IMR-90 (cell line): ENCODE results near the gene POFUT2. TPM values are rescaled to one million over a fixed set of nuclear protein-coding genes. Genes with fewer than 3 reads are reported as not detected.

Experiments used
- ATAC-seq: fragments of 200-7000 bp; cut with Tn5 transposase; 2 replicates; pipeline ENCODE4 v1.9.1; 2020; ENCODE audit warnings: low read depth, mild to moderate bottlenecking, moderate library complexity
- BruUV-seq: library from RNA; stranded (reverse); fragments of 400-500 nt; replicated peaks from 2 replicates; lab custom pipeline; 2021; lab: Mats Ljungman, UMichigan
- CTCF ChIA-PET: fragments of 300-600 bp; formaldehyde crosslinking; extraction: SDS; loops from one replicate; lab custom pipeline; 2021; ENCODE audit warnings: antibody characterized with exemption; lab: Yijun Ruan, JAX
- POLR2A ChIA-PET: fragments of 300-600 bp; sonication (Branson Sonifier 250); formaldehyde crosslinking; loops from one replicate; lab custom pipeline; 2022; ENCODE audit warnings: antibody characterized with exemption; ENCODE audit not compliant: unreplicated experiment; lab: Charles Lee
- DNase-seq: peaks from one replicate; pipeline ENCODE4 v3.0.0; 2013
- H2AFZ ChIP-seq: replicated peaks from 2 replicates; pipeline ENCODE3; 2013; ENCODE audit warnings: low read length, mild to moderate bottlenecking; ENCODE audit not compliant: poor library complexity
- H2AK5ac ChIP-seq: 2 replicates; pipeline ENCODE4 v1.6.1; 2013; ENCODE audit warnings: low read depth, low read length, inconsistent platforms
- H2AK9ac ChIP-seq: replicated peaks from 2 replicates; pipeline ENCODE3; 2013; ENCODE audit warnings: mild to moderate bottlenecking, low read depth, low read length, moderate library complexity; ENCODE audit not compliant: poor library complexity
- H2BK120ac ChIP-seq: 2 replicates; pipeline ENCODE4 v1.6.1; 2013; ENCODE audit warnings: low read depth, low read length, inconsistent platforms
- H2BK15ac ChIP-seq: 3 replicates; pipeline ENCODE4 v1.6.1; 2013; ENCODE audit warnings: low read depth, low read length, inconsistent platforms
- H2BK20ac ChIP-seq: 2 replicates; pipeline ENCODE4 v1.6.1; 2013; ENCODE audit warnings: low read depth, mild to moderate bottlenecking, inconsistent platforms, low read length, moderate library complexity
- H2BK5ac ChIP-seq: 2 replicates; pipeline ENCODE4 v1.6.1; 2013; ENCODE audit warnings: mild to moderate bottlenecking, low read depth, low read length, inconsistent platforms; ENCODE audit not compliant: poor library complexity, severe bottlenecking
- H3K14ac ChIP-seq: replicated peaks from 2 replicates; pipeline ENCODE4 v1.6.1; 2013; ENCODE audit warnings: low read depth, low read length, inconsistent platforms
- H3K18ac ChIP-seq: 2 replicates; pipeline ENCODE4 v1.6.1; 2013; ENCODE audit warnings: low read depth, low read length, control low read depth
- H3K23ac ChIP-seq: 2 replicates; pipeline ENCODE4 v1.6.1; 2013; ENCODE audit warnings: low read depth, low read length, inconsistent platforms
- H3K27ac ChIP-seq: 2 replicates; pipeline ENCODE4 v1.5.1; 2013; ENCODE audit warnings: mild to moderate bottlenecking, control low read depth, low read length; ENCODE audit not compliant: insufficient read depth
- H3K27me3 ChIP-seq: 2 replicates; pipeline ENCODE4 v1.6.1; 2013; ENCODE audit warnings: low read length; ENCODE audit not compliant: control insufficient read depth, insufficient read depth
- H3K36me3 ChIP-seq: 2 replicates; pipeline ENCODE4 v1.6.1; 2013; ENCODE audit warnings: low read length, mixed read lengths; ENCODE audit not compliant: control insufficient read depth, insufficient read depth
- H3K4ac ChIP-seq: 2 replicates; pipeline ENCODE4 v1.6.1; 2013; ENCODE audit warnings: low read depth, low read length, inconsistent platforms
- H3K4me1 ChIP-seq: 2 replicates; pipeline ENCODE4 v1.6.1; 2013; ENCODE audit warnings: low read length, mixed read lengths; ENCODE audit not compliant: control insufficient read depth, insufficient read depth
- H3K4me2 ChIP-seq: 2 replicates; pipeline ENCODE4 v1.6.1; 2013; ENCODE audit warnings: low read depth, mild to moderate bottlenecking, control low read depth, low read length, moderate library complexity
- H3K4me3 ChIP-seq: 2 replicates; pipeline ENCODE4 v1.5.1; 2013; ENCODE audit warnings: low read depth, mild to moderate bottlenecking, control low read depth, low read length, moderate library complexity; ENCODE audit not compliant: insufficient read depth
- H3K56ac ChIP-seq: 2 replicates; pipeline ENCODE4 v1.6.1; 2013; ENCODE audit warnings: low read length, inconsistent platforms; ENCODE audit not compliant: insufficient read depth; ENCODE audit errors: extremely low read depth
- H3K79me1 ChIP-seq, 2 experiments: 2 replicates each; pipeline ENCODE4 v1.6.1; 2013; ENCODE audit warnings: low read length in 2 of 2, inconsistent platforms in 1 of 2, low read depth in 1 of 2
- H3K9ac ChIP-seq: 2 replicates; pipeline ENCODE4 v1.6.1; 2013; ENCODE audit warnings: low read depth, low read length, control low read depth
- H3K9me1 ChIP-seq: 2 replicates; pipeline ENCODE4 v1.6.1; 2013; ENCODE audit warnings: low read length, inconsistent platforms; ENCODE audit not compliant: insufficient read depth
- H3K9me3 ChIP-seq: 2 replicates; pipeline ENCODE4 v1.6.1; 2013; ENCODE audit warnings: low read length; ENCODE audit not compliant: control insufficient read depth, insufficient read depth
- H4K20me1 ChIP-seq: 2 replicates; pipeline ENCODE4 v1.6.1; 2013; ENCODE audit warnings: low read length, inconsistent platforms; ENCODE audit not compliant: insufficient read depth
- H4K5ac ChIP-seq: 2 replicates; pipeline ENCODE4 v1.6.1; 2013; ENCODE audit warnings: mild to moderate bottlenecking, low read depth, low read length, control low read depth
- H4K8ac ChIP-seq, 2 experiments: 2 replicates each; pipeline ENCODE4 v1.6.1; 2013; ENCODE audit warnings: low read depth in 2 of 2, low read length in 2 of 2, control low read depth in 1 of 2, inconsistent platforms in 1 of 2
- H4K91ac ChIP-seq: 2 replicates; pipeline ENCODE4 v1.6.1; 2013; ENCODE audit warnings: low read depth, low read length, inconsistent platforms; ENCODE audit not compliant: insufficient read depth
- CEBPB ChIP-seq: IDR thresholded peaks from 2 replicates; pipeline ENCODE4 v1.6.1; 2012; ENCODE audit warnings: low read depth, low read length, improper control_type of control experiment
- CTCF ChIP-seq: conservative IDR thresholded peaks from 2 replicates; pipeline ENCODE4 v1.5.1; 2012; ENCODE audit warnings: mild to moderate bottlenecking, low read depth, low read length, improper control_type of control experiment
- ELK1 ChIP-seq: fragments of 150-350 bp; IDR thresholded peaks from 2 replicates; pipeline ENCODE4 v1.6.1; 2016; ENCODE audit warnings: low read depth, mild to moderate bottlenecking, low read length, moderate library complexity, borderline replicate concordance
- MAFK ChIP-seq: IDR thresholded peaks from 2 replicates; pipeline ENCODE4 v1.6.1; 2012; ENCODE audit warnings: low read depth, low read length, improper control_type of control experiment
- NFE2L2 ChIP-seq: fragments of 150-350 bp; IDR thresholded peaks from 2 replicates; pipeline ENCODE4 v1.6.1; 2016; ENCODE audit warnings: low read depth, mild to moderate bottlenecking, low read length
- POLR2A ChIP-seq: IDR thresholded peaks from 2 replicates; pipeline ENCODE4 v1.6.1; 2012; ENCODE audit warnings: mild to moderate bottlenecking, low read depth, low read length
- RAD21 ChIP-seq: IDR thresholded peaks from 2 replicates; pipeline ENCODE4 v1.6.1; 2012; ENCODE audit warnings: low read length, improper control_type of control experiment
- USF2 ChIP-seq: fragments of 150-350 bp; IDR thresholded peaks from 2 replicates; pipeline ENCODE4 v1.6.1; 2017; ENCODE audit warnings: mild to moderate bottlenecking, antibody characterized with exemption, low read length, low read depth
- WGBS, 2 experiments: methylation state at CpG; one replicate each; pipeline versions ENCODE4 v1.1.5 to v1.1.7; 2013; ENCODE audit warnings: missing lambda C conversion rate in 2 of 2; ENCODE audit not compliant: insufficient read length in 1 of 2; ENCODE audit errors: extremely low coverage in 2 of 2; 5-methylcytosine and 5-hydroxymethylcytosine counted together
- dilution Hi-C: fragments of 300-500 bp; cut with HindIII; formaldehyde crosslinking; loops from one replicate; pipeline ENCODE4 v1.14.3; 2018; ENCODE audit warnings: low sequenced_read_pairs; ENCODE audit not compliant: unreplicated experiment
- in situ Hi-C: fragments of 300-500 bp; cut with MboI; formaldehyde crosslinking; loops from 3 replicates; pipeline ENCODE4 v1.14.3; 2019; ENCODE audit warnings: low sequenced_read_pairs, inconsistent platforms, mixed read lengths
- intact Hi-C: fragments of 100-400 bp; cut with micrococcal nuclease; formaldehyde crosslinking; loops from 2 replicates; pipeline ENCODE4 v1.10.0; 2022
- polyA plus RNA-seq, 3 experiments: library from polyadenylated mRNA; depleted of rRNA; stranded (reverse); fragments of >200 nt; gene quantifications; 2 replicates each; pipeline ENCODE4 v1.2.3, GENCODE V29; 2012; ENCODE audit warnings: low replicate concordance in 1 of 3
- total RNA-seq: library from RNA; depleted of rRNA; stranded (reverse); fragments of >200 nt; gene quantifications from 2 replicates; pipeline ENCODE4 v1.2.3, GENCODE V29; 2012

POFUT2 gene
- total and polyA plus RNA-seq, 2 of the 4 experiments (the other 2 are of a cell fraction): 18.8 to 59.3 TPM

GRCh38 chr21:45265721-45266517 lies 21.8 kb downstream of the POFUT2 start (continued):
- TF ChIP-seq MAFK: no peak

GRCh38 chr21:45264912-45265515 lies 22.7 kb downstream of the POFUT2 start:
- Histone ChIP-seq H3K9ac (no peak overlapping the region), H4K8ac (no peak overlapping the region), H2AK9ac (no peak overlapping the region), H3K56ac (no peak overlapping the region), H3K9me1 (peaks cover 7% of the 10 kb centered on the region; the same call in 1 of the 2 replicates), H3K4me2 (no peak overlapping the region), H3K9me3 (no peaks in the 10 kb centered on the region), H3K79me1 (peaks cover 0 to 21% of the 10 kb centered on the region in 2 experiments), H3K27me3 (no peaks in the 10 kb centered on the region), H3K4me3 (no peak overlapping the region), H3K18ac (no peak overlapping the region), H3K27ac (no peak overlapping the region), H2BK5ac (no peak overlapping the region), H3K23ac (no peak overlapping the region), H3K14ac (no peak overlapping the region), H3K36me3 (peaks cover 57% of the 10 kb centered on the region), H3K4me1 (no peaks in the 10 kb centered on the region), H4K91ac (no peak overlapping the region), H3K4ac (no peak overlapping the region), H2AK5ac (no peak overlapping the region), H2BK20ac (no peak overlapping the region), H4K5ac (no peak overlapping the region), H4K20me1 (peaks cover 42% of the 10 kb centered on the region), H2AFZ (no peak overlapping the region), H2BK15ac (no peak overlapping the region), H2BK120ac (no peak overlapping the region)
- dilution Hi-C loops (no loop called here), intact Hi-C loops (no loop called here), in situ Hi-C loops (no loop called here)
- TF ChIP-seq RAD21 (no peak), POLR2A (no peak), CEBPB (no peak), NFE2L2 (no peak), ELK1 (no peak), USF2 (no peak), CTCF (no peak)
- DNase-seq: no peak
- no TSS peak for BruUV-seq
- CTCF ChIA-PET: no interaction called here
- WGBS, 2 experiments: 90% methylated on average over 15 of the region's 34 CpGs; no CpG with 5 or more reads in 1 of the 2 experiments
- ATAC-seq: no peak
- POLR2A ChIA-PET: no interaction called here
